D721Med (cell line): ENCODE measurements around the gene PLA2G6.

ENCODE experiments used
- DNase-seq: peaks from one replicate; pipeline ENCODE4 v3.0.0; 2011; ENCODE audit warnings: low spot score; ENCODE audit not compliant: insufficient read length
- FAIRE-seq: peaks from 2 replicates; lab custom pipeline; 2011; peaks lifted over from hg19 to GRCh38; lab: Jason Lieb, UNC
- CTCF ChIP-seq: IDR thresholded peaks from 2 replicates; pipeline ENCODE4 v1.5.1; 2012; ENCODE audit warnings: mild to moderate bottlenecking, control low read depth; ENCODE audit not compliant: insufficient read depth; ENCODE audit errors: missing control alignments

PLA2G6 gene

GRCh38 chr22:38137876-38138687 lies 43.5 kb downstream of the PLA2G6 start:
- DNase-seq: no peak
- FAIRE-seq: no peak
- no peak for TF ChIP-seq CTCF

GRCh38 chr22:38136607-38137006 lies 45.0 kb downstream of the PLA2G6 start:
- TF ChIP-seq CTCF: no peak
- DNase-seq: no peak
- FAIRE-seq: no peak

DNA sequence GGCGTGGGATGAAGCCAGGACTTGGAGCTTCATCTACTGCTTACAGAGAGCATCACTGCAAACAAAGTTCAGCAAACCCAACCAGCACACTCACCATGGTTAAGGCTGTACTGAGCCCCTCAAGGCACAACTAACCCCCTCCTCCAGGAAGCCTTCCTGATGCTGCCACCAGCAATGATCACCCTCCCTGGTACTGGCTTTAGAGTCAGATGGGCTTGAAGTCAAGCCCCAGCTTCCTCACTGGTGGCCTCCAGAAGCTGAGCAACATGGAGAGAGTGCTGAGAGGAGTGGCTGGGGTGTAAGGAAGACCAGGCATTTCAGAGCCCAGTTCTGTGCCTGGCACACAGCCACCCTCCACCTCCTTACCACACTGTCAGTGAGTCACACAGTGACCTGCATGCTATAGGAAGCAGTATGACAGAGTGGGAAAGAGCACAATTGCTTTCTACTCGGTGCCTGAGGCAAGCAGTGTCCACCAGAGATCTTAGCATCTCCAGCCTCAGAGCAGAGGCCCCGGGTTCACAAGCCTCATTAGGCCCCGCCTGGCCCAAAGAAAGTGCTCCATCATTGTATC lies 46.4 kb downstream of the PLA2G6 start:
- no peak for TF ChIP-seq CTCF
- DNase-seq: no peak

DNA sequence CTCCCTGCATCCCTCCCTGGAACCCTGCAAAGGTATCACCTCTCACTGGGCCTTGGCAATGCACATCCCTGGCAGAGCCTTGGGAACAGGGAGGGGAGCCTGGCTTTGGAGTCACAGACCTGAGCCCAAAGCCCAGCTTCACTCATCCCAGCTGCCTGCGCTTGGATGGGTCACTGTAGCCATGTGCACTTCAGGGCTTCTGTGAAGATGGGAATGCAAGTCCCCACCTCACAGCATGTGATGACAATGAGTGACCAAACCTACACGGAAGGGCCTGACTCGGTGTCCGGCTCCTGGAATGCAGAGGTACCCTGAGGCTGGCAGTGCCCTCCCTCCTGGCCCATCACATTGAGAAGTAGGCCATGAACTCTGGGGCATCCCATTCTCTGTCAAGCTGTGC lies 48.3 kb downstream of the PLA2G6 start:
- no peak for TF ChIP-seq CTCF
- FAIRE-seq (no peak), DNase-seq (no peak)

More for the DNA sequence above, 46.4 kb downstream of the PLA2G6 start:
- FAIRE-seq: no peak

DNA sequence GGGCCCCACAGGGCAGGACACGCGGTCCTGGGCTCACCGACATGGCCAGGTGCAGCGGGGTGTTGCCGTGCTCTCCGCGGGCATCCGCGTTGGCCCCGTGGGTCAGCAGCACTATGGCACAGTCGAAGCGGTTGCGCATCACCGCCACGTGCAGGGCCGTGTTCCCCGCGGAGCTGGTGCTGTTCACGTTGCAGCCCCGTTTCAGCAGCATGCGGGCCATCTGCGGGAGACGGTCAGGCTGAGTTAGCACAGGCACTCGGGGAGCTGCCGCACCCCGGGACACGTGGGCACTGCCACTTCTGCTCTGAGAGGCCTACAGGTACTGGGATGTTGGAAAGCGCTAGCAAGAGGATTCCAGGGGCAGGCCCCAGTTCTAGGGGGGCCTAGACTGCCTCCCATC lies 48.8 kb downstream of the PLA2G6 start:
- FAIRE-seq (no peak), DNase-seq (no peak)
- TF ChIP-seq CTCF: no peak

DNA sequence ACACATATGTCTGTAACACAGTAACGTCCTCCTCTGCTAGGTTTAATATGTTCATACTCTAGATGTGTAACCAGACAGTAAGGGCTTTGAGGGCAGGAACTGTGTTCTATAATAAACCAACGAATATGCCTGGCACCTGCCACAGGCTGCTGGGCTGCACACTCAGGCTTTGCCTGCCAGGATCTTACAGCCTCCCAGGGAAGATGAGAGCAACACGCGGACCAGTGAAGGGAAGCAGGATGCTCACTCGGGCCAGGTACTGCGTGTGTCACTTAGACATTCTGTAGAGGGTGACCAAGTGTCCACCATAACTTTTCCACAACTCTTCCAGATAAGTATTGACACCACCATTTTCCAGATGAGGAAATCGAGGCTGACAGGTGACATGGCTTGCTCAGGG lies 49.5 kb downstream of the PLA2G6 start:
- no peak for DNase-seq
- TF ChIP-seq CTCF: no peak
- FAIRE-seq: no peak

- FAIRE-seq (no peak), DNase-seq (no peak)
- no peak for TF ChIP-seq CTCF
Observed at GRCh38 chr22:38131399-38131798, 50.2 kb downstream of the PLA2G6 start.
